Endothelial cell of umbilical vein (primary cell): ENCODE data around the gene MBOAT1. TPM values are rescaled to one million over a fixed set of nuclear protein-coding genes. Genes with fewer than 3 reads are reported as not detected.

Experiments used
- BruUV-seq: library from RNA; stranded (reverse); fragments of 400-500 nt; replicated peaks from 2 replicates; lab custom pipeline; 2021; lab: Mats Ljungman, UMichigan
- CTCF ChIA-PET: fragments of 300-600, 350-600 bp; sonication (Branson Sonifier 250); formaldehyde crosslinking; loops from one replicate; lab custom pipeline; 2021; ENCODE audit warnings: antibody characterized with exemption, inconsistent platforms; lab: Charles Lee
- POLR2A ChIA-PET: fragments of 300-600, 350-600 bp; sonication (Branson Sonifier 250); formaldehyde crosslinking; loops from one replicate; lab custom pipeline; 2021; ENCODE audit warnings: antibody characterized with exemption, inconsistent platforms; lab: Charles Lee
- DNase-seq: peaks from one replicate; pipeline ENCODE4 v3.0.0-alpha.2; 2011; ENCODE audit warnings: low read depth, low spot score
- FAIRE-seq: peaks from 2 replicates; lab custom pipeline; 2011; peaks lifted over from hg19 to GRCh38; lab: Jason Lieb, UNC
- H2AFZ ChIP-seq: 2 replicates; pipeline ENCODE4 v1.6.0; 2012; ENCODE audit warnings: low read depth, low read length, control low read depth, inconsistent platforms
- H3K27ac ChIP-seq: 2 replicates; pipeline ENCODE4 v1.5.1; 2011; ENCODE audit warnings: low read depth, mild to moderate bottlenecking, control low read depth, low read length, moderate library complexity; ENCODE audit not compliant: insufficient read depth
- H3K27me3 ChIP-seq, 2 experiments: 2 replicates each; pipeline versions ENCODE4 v1.6.0 to v1.6.1; 2011; ENCODE audit warnings: low read length in 2 of 2, mixed read lengths in 1 of 2; ENCODE audit not compliant: control insufficient read depth in 2 of 2, insufficient read depth in 2 of 2
- H3K36me3 ChIP-seq, 2 experiments: 2 replicates in 1 of 2; 3 replicates in 1 of 2; pipeline ENCODE4 v1.5.1; 2011; ENCODE audit warnings: low read length in 2 of 2, mild to moderate bottlenecking in 1 of 2, moderate library complexity in 1 of 2; ENCODE audit not compliant: control insufficient read depth in 2 of 2, insufficient read depth in 2 of 2; ENCODE audit errors: extremely low read depth in 1 of 2
- H3K4me1 ChIP-seq: 3 replicates; pipeline ENCODE4 v1.5.1; 2011; ENCODE audit warnings: mild to moderate bottlenecking, low read length; ENCODE audit not compliant: control insufficient read depth, insufficient read depth; ENCODE audit errors: extremely low read depth
- H3K4me2 ChIP-seq: 2 replicates; pipeline ENCODE4 v1.6.1; 2011; ENCODE audit warnings: low read length, control low read depth, mixed read lengths; ENCODE audit not compliant: insufficient read depth
- H3K4me3 ChIP-seq, 3 experiments: fragments of 200-600 bp in 1 of 3; sonication (generic), shearing (Covaris generic) in 1 of 3; replicated peaks in 1 of 3; 2 replicates each; pipeline ENCODE4 v1.5.1; 2011 to 2016; ENCODE audit warnings: control low read depth in 3 of 3, low read length in 3 of 3, mild to moderate bottlenecking in 2 of 3, inconsistent platforms in 1 of 3, low read depth in 1 of 3, moderate library complexity in 1 of 3; ENCODE audit not compliant: insufficient read depth in 1 of 3
- H3K79me2 ChIP-seq: 2 replicates; pipeline ENCODE4 v1.6.0; 2012; ENCODE audit warnings: low read length, inconsistent platforms; ENCODE audit not compliant: control insufficient read depth, insufficient read depth
- H3K9ac ChIP-seq: replicated peaks from 2 replicates; pipeline ENCODE3; 2011; ENCODE audit warnings: low read length, control low read depth; ENCODE audit not compliant: insufficient read depth; ENCODE audit errors: extremely low read depth
- H3K9me1 ChIP-seq: replicated peaks from 3 replicates; pipeline ENCODE4 v1.6.0; 2011; ENCODE audit warnings: mild to moderate bottlenecking, low read length; ENCODE audit not compliant: control insufficient read depth, insufficient read depth; ENCODE audit errors: extremely low read depth
- H3K9me3 ChIP-seq: replicated peaks from 2 replicates; pipeline ENCODE4 v1.5.1; 2012; ENCODE audit warnings: low read length, inconsistent platforms; ENCODE audit not compliant: control insufficient read depth, insufficient read depth
- H4K20me1 ChIP-seq: replicated peaks from 2 replicates; pipeline ENCODE3; 2011; ENCODE audit warnings: mild to moderate bottlenecking, low read length; ENCODE audit not compliant: control insufficient read depth, insufficient read depth; ENCODE audit errors: extremely low read depth
- CTCF ChIP-seq, 2 donors: IDR thresholded peaks; 1 replicate in 1 of 2; 2 replicates in 1 of 2; pipeline ENCODE4 v1.5.1; 2011; ENCODE audit warnings: low read length in 2 of 2, mild to moderate bottlenecking in 2 of 2, moderate library complexity in 2 of 2, control low read depth in 1 of 2, inconsistent platforms in 1 of 2, low read depth in 1 of 2; ENCODE audit not compliant: insufficient read depth in 1 of 2; ENCODE audit errors: extremely low read depth in 1 of 2
- EZH2 ChIP-seq: IDR thresholded peaks from 2 replicates; pipeline ENCODE4 v1.6.1; 2012; ENCODE audit warnings: borderline replicate concordance, low read depth, mild to moderate bottlenecking, moderate library complexity, low read length, inconsistent platforms; ENCODE audit not compliant: severe bottlenecking
- FOS ChIP-seq: IDR thresholded peaks from 2 replicates; pipeline ENCODE4 v1.6.1; 2011; ENCODE audit warnings: mild to moderate bottlenecking, low read length, moderate library complexity, borderline replicate concordance; ENCODE audit not compliant: insufficient read depth
- GATA2 ChIP-seq: IDR thresholded peaks from 2 replicates; pipeline ENCODE4 v1.7.0; 2011; ENCODE audit warnings: low read depth, mild to moderate bottlenecking, moderate library complexity, mixed read lengths, low read length; ENCODE audit not compliant: insufficient read length, insufficient read depth
- JUN ChIP-seq: IDR thresholded peaks from 2 replicates; pipeline ENCODE4 v1.6.1; 2011; ENCODE audit warnings: borderline replicate concordance, low read depth; ENCODE audit not compliant: insufficient read length, insufficient read depth
- MAX ChIP-seq: IDR thresholded peaks from 2 replicates; pipeline ENCODE4 v1.6.1; 2011; ENCODE audit not compliant: insufficient read depth, insufficient read length
- MYC ChIP-seq: IDR thresholded peaks from one replicate; pipeline ENCODE4 v1.6.1; 2011; ENCODE audit warnings: mild to moderate bottlenecking, low read depth, low read length
- POLR2A ChIP-seq: IDR thresholded peaks from 2 replicates; pipeline ENCODE4 v1.6.1; 2012; ENCODE audit warnings: low read depth, mild to moderate bottlenecking, control low read depth, low read length
- POLR2AphosphoS5 ChIP-seq: IDR thresholded peaks from 2 replicates; pipeline ENCODE4 v1.6.1; 2012; ENCODE audit warnings: low read depth, mild to moderate bottlenecking, control low read depth, low read length, moderate library complexity; ENCODE audit not compliant: insufficient read depth
- dilution Hi-C: fragments of 300-500 bp; cut with MboI; formaldehyde crosslinking; loops from one replicate; pipeline ENCODE4 v1.15.0; 2019; ENCODE audit warnings: low sequenced_read_pairs; ENCODE audit not compliant: extremely low pct_ligation_motif_present
- intact Hi-C: fragments of 100-400 bp; cut with micrococcal nuclease; formaldehyde crosslinking; loops from one replicate; pipeline ENCODE4 v1.10.0; 2022
- polyA plus RNA-seq, 4 experiments: library from polyadenylated mRNA; depleted of rRNA in 3 of 4; stranded (reverse) in 3 of 4; unstranded in 1 of 4; fragments of >200 nt; gene quantifications; 2 replicates each; pipeline versions ENCODE4 v1.2.1 to v1.2.3, GENCODE V29; 2011 to 2012; ENCODE audit warnings: missing spikeins in 1 of 4
- total RNA-seq: library from RNA; stranded (reverse); gene quantifications from 2 replicates; pipeline ENCODE4 v1.2.3, GENCODE V29; 2021

Gene MBOAT1
- total and polyA plus RNA-seq, 2 donors (not counting 3 experiments of a cell fraction or from before 2014, with no cell fraction given) = 2.1 to 5.4 TPM

GRCh38 chr6:20119485-20119884, 92.8 kb downstream of the MBOAT1 start:
- dilution Hi-C loops (no loop called here), intact Hi-C loops (no loop called here)
- Histone ChIP-seq H3K4me3 (no peak overlapping the region), H2AFZ (no peak overlapping the region), H3K4me1 (no peaks in the 10 kb centered on the region), H3K9me1 (no peaks in the 10 kb centered on the region), H3K4me2 (no peak overlapping the region), H3K79me2 (no peaks in the 10 kb centered on the region), H3K9me3 (no peaks in the 10 kb centered on the region), H3K27me3 (no peaks in the 10 kb centered on the region), H3K9ac (no peak overlapping the region), H3K27ac (no peak overlapping the region), H3K36me3 (no peaks in the 10 kb centered on the region), H4K20me1 (no peaks in the 10 kb centered on the region)
- POLR2A ChIA-PET = no interaction called here
- CTCF ChIA-PET = interaction anchor here (3.6 kb wide), 1 partner anchor 8 kb away, joined by 28 read pairs; no protein-coding TSS in a partner anchor
- TF ChIP-seq MYC (no peak), FOS (no peak), MAX (no peak), POLR2AphosphoS5 (no peak), GATA2 (no peak), EZH2 (no peak), JUN (no peak), POLR2A (no peak), CTCF (IDR thresholded peaks at IDR 0.05; ENCODE audit: extremely low read depth in 1 of 2, insufficient read depth in 1 of 2, low read depth in 1 of 2, low read length in 2 of 2) (no peak)
- DNase-seq (no peak), FAIRE-seq (no peak)
- no TSS peak for BruUV-seq
